Measurements from ENCODE around the gene CECR2.

CECR2 gene

DNA sequence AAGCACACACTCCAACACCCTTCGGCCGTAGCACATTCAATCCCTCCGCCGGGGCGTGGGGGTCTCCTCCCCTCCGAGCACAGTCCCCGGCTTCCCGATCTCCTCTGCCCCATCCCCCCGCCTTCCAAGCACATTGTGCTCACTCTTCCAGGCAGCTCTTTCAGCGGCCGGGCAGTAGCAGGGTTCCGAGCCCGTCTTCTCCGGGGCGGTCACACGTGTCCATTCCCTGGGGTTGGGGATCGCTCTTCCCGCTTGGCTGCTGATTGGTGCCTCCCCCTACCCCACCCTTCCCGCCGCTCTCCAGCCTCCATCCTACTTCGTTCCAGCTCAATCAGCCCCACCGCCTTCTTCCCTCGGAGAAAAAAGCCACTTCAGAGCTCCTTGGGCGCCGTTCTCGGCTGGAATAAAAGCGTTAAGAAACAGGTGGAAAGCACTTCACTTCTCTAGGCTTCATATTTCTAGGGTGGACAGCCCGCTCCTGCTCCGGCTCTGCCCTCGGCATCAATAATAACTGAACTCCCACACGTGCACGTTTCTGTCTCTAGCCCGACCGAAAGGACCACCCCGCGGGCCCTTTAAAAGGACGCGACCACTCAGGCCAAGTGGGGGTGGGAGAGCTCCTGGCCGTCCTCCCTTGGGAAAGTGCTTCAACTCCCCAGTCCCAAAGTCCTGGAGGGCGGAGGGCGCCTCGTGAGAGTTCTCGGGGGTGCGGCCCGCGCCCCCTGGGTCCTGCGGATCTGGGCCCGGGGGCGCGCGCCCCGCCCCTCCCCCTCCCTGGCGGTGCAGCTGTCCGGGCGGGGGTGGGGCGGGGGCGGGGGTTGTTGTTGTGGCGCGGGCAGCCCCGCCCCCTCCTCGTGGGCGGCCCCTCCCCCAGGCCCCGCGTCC, 464 bp upstream of the CECR2 start:
- DNase-seq: no peak

DNA sequence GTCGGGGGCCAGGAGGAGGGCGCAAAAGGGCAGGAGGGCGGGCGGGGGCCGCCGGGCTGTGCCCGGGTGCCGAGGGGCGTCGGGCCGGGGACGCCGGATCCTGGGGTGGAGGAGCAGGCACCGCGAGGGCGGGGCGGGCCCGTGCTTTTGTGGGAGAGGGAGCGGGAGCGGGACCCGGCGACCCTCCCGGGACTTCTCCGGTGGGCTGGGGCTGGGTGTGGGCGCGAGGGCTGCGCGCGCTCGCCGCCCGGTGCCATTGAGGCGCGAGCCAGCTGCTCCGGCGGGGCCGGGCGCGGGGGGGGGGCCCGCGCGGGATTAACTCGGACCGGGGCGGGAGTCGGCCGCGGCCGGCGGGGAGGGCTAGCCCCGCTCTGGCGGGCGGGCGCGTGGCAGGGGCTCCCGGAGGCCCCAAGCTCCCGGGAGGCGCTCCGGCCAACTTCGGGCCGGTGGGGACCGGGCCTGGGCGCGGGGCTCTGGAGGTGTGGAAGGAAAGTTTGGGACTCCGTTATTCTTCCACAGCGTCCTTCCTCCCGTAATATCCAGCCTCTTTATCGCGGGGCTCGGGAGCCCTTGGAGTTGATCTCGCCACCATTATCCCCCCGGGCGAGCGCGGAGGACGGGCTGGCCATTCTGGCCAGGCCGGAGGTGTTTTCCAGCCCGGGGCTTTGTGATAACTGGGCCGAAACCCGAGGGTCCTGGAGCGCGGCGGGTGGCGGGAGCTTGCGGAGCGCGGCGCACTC, 936 bp downstream of the CECR2 start:
- no peak for DNase-seq

DNA sequence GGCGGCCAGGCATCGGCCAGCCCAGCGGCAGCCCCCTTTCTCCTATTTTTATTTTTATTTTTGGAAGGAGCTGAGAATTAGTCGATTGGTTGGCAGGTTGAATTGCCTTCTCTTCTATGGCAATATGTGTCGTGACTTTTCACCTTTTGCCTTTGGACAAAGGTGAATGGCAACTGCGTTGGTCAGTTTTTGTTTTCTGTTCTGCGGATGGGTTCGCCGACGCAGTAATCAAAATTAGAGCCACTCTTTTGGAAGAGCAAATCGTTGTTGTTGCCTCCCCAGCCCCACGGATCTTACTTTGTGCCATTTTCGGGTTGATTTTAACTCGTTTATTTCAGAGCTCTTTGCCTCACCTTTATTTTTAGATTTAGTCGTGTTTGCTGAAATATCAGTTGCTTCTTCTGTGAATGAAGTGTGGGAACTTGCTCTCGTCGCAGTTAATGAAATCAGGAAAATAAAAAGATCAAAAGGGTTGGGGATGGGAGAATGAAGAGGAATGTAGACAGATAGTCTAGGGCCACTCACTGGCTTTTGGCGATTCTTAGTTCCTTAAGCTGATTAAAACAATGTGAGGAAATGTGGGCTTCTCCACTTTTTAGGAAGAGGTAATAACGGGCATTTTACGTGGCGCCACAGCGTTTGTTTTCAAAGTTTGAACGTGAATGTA, 1.6 kb downstream of the CECR2 start:
- no peak for DNase-seq

DNA sequence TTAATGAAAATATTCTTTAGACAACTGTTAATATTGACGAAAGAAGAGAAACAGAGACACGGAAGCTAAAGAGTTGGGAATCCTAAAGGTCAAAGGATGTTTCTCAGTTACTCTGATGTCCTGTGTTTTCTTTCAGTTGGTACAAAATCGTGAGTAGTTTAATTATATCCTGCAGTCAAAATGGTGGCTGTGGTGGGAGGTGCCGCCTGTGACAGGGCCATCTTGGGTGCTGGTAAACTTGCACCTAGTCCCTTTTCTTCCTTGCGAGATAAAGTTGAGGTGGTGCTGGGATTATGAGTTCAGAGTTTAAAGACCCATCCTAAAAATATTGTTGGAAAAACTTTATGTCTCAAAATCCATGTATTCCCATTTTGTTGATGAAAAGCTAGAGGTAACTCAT, 2.2 kb downstream of the CECR2 start:
- no peak for DNase-seq

DNA sequence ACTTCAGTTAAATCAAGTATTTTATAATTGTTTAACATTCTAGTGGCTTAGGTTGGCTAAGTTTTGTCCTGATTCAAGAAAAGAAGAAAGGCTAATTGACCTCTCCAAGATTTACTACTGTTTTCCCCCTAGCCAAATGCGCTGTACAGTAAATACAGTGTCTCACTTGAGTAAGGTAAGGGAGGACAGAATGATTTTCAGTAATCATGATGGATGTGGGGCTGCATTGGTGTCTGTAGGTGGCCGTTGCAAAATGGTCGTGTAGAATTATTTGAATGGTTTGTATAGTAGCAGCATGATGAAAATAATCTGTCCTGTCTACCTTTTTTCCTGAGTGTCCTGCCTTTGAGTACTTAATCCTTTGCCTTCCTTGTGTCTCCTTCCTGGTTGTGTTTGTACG, 4.6 kb downstream of the CECR2 start:
- no peak for DNase-seq

DNA sequence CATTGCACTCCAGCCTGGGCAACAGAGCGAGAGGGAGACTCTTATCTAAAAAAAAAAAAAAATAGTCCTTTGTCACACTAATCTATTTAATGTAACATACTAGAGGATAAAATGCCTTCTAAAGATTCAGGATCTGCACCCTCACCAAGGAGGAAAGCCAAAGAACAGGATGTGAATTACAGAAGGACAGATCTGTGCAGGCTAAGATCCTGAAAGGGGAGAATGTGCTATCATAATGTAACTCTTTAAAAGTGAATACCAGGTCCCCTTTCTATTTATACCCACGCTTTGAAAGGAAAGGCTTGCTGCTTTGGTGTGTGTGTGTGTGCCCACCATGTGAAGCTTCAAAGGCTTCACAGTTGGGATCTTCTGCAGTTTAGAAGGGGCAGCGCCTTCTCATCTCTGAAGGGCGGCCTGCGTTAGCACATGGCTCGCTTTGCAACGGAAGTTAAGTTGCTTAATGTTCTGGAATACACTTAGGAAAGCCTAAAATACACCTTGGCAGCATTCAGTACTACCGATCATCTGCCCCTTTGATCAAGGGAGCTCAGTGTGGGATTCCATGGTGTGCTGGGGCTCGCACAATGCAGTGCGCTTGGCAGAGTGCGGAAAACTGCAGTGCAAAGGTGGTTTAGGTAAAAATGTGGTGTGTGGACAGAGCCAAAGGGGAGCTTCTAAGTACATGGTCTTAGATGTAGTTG, 6.8 kb downstream of the CECR2 start:
- no peak for DNase-seq

DNA sequence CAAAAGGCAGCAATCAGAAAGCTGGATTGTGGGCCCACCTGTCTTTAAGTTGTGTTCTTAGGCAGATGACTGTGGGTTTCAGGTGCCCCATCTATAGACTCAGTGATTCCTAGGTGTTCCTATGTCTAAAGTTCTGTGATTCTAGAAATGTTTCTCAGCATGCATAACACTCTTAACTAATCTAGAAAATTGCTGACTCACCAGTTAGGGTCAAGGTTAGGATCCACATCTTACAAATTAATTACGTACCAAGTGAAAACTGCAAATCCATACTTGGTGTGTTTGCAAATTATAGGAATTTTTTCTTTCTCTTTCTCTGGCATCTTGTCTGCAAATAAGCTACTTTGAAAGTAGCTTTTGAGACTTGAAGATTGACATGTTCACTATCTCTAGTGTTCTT, 7.7 kb downstream of the CECR2 start:
- no peak for DNase-seq

DNA sequence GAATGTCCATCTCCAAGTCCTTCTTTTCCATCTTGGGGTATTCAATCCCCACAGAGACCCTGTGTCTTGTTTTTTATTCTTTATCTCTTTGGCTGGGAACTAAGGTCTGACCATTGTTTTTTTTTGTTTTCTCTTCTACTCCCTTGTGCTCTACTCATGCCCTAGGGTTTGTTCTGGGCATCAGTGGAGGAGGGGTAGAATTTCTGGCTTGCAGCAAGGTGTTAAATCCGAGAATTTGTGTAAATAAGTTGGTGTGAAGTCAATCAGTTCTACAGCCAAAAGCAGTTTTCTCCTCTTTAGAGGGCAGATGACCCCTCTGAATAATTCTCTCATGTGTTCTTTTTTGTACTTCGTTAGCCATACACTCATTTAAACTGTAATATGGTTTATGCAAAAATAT, 10.7 kb downstream of the CECR2 start:
- no peak for DNase-seq

DNA sequence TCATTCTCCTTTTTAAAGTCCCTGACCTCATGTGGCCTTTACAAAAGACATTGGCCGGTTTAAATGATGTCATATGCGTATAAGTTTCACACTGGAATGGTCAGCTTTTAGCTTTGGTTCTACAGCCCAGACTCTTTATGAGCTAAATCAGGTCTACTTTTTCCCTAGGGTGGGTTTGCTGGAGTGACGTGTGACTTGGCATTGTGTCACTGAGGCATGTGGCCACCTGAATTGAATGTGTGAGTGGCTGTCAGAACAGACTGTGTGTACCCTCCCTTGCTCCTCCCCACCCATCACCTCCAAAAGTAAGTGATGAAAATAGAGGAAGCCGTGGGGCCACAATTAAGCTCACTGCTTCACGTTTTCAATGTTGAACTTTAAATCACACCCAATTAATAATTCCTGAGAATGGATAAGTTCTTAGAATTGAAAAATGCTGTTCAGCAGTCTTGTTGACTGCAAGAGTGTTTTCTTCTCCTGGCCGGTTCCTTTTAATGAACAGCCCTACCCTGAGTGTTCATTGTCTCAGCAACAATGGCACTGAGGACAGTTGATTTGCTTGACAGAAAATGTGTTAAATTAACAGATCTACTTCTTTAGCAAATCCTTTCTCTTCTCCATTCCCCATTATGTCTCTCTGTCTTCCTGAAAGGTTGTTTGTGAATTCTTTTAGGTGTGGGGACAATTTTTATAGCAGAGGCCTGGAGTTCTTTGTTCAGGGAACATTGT, 11.3 kb downstream of the CECR2 start:
- DNase-seq: no peak

DNA sequence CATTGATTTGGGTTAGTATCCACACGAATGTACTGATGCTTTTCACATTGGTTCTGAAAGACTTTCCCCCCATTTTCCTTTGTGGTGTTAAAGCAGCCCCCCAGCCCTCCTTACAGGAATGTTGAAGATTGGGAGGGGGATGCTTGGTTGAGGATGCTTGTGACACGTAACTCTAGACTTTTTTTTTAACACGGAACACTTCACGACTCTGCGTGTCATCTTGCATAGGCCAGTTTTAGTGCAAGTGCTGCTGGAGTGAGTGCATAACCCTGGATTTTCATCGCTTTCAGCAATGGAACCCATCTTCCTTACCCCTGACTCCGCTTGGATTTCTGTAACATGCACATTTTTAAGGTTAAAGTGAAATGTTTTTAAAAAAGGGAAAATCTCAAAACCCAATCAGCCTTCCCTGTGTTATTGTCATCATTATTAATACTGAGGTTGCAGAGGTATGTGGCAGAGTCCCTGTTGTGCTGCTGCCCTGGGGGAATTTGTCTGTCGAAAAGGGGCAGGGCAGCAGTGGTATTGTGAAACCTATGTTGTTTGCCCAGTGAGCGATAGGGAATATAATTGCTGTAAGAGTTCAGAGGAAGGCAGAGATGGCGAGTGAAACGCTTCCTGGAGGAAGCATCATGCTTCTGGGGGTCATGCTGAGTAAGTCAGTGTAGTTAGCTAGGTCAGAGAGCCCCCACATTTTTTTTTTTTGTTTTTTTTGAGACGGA, 12.1 kb downstream of the CECR2 start:
- no peak for DNase-seq

DNA sequence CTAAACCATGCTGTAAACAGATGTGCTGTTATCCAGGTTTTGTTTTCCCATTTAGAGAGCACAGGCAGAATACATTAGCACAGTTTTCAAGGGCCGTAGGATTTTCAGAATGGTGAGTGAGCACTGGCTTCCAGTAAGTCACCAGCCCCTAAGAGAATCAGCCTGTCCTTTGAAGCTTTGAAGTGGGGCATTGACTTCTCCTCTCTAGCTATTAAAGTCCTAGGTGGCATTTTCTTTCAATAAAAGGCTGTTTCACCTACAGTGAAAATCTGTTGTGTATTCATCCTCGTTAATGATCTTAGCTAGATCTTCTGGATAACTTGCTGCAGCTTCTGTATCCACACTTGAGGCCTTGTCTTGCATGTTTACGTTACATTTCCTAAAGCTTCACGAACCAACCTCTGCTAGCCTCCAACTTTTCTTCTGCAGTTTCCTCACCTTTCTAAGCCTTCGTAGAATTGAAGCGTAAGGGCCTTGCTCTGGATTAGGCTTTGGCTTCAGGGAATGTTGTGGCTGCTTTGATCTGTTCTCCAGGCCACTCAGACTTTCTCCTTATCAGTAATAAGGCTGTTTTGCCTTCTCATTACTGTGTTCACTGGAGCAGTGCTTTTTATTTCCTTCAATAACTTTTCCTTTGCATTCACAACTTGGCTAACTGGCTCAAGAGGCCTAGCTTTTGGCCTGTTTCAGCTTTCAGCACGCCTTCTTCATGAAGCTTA, 15.5 kb downstream of the CECR2 start:
- DNase-seq: no peak

DNA sequence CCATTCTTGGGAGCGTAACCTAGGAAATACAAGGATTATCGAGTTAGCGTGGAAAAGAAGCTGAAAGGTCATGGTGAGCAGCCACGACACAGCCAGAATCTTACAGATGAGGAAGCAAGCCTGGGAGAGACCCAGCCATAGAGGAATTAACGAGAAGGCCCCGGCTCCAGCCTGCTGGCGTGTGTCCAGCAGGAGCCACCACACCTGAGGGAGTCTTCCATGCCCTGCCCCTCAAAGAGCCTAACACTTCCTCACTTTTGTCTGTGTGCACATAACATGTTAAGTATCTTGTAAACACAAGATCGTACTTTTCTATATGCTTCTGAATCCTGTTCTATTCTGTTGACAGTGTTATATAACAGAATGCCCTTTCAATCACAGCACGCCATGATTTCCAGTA, 18.1 kb downstream of the CECR2 start:
- no peak for DNase-seq

DNA sequence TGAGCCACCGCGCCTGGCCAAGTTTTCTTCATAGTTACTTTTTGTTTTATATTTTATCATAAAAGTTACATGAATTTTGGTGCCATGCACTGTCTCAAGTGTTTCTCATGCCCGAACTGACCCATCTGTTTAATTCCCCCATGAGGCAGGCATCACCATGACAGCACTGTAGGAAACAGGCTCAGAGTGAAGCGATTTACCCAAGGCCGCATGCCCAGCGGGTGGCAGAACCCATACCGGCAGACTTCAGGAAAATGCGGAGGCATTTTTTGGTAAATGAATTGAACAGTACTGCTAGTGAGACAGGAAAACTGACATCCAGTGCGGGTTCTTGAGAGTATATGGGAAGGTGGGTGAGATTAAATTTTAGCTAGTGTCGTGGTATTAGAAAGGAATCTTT, 19.0 kb downstream of the CECR2 start:
- no peak for DNase-seq

DNA sequence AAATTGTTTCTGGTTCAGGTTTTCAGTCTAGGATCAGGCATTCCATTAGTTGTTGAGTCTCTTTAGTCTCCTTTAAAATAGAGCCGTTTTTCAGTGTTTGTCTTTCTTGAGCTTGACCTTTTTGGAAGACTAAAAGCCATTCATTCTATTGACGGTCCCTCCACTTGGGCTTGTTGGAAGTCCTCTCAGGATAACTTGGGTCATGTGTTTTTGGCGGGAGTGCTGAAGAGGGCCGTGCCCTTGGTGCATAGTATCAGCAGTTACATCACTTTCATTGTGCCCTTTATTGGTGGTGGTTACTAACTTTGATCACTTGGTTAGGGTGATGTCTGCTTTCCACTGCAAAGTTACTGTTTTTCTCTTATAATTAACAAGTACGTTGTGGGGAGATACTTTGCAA, 20.8 kb downstream of the CECR2 start:
- no peak for DNase-seq

DNA sequence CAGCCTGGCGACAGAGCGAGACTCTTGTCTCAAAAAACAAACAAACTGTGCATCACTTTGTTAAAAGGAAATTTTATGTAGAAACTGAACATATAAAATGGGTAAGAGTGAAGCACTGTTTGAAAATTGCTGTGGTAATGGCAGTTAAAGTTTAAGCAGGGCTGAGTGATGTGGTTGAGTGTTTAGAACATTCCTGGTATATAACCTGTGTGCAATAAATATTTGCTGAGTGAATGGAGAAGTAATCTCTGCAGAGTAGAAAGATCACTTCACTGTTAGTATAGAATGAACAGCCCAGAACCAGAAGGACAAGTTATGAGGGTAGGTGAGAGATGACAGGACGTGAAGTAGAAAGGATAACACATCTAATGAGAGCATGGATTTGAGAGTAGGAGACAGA, 27.3 kb downstream of the CECR2 start:
- no peak for DNase-seq

DNA sequence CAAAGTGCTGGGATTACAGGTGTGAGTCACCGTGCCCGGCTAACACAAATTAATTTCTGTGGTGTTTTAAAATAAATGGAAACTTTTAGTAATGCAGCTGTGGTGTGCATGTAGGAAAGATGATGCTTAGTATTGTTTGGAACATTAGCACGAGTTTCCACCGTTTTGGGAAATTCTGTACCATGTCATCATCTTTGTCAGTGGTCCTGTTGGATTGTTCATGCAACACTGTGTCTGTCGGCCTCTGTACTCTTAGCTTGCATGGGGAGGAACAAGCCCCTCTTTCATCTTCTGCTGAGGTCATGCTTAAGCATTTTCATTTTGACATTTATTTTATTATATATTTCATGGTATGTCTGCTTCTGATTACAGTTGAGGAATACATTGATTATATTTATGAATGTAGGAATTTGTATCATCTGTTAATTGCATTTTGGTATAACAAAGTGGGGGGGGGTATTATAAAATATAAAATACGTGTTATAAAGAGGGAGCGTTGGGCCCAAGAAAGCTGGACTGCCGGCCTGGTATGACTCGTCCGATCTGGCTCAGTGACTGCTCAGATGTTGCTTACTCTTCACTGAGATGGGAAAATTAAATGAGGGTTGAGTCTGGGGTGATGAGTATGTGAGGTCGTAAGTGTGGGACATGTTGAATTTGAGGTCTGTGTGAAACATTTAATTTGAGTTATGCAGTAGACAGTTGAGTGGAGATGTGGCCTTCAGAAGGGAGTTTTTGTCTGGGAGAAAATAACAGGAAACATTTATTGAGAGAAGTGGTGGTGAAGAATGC, 28.7 kb downstream of the CECR2 start:
- DNase-seq: no peak

DNA sequence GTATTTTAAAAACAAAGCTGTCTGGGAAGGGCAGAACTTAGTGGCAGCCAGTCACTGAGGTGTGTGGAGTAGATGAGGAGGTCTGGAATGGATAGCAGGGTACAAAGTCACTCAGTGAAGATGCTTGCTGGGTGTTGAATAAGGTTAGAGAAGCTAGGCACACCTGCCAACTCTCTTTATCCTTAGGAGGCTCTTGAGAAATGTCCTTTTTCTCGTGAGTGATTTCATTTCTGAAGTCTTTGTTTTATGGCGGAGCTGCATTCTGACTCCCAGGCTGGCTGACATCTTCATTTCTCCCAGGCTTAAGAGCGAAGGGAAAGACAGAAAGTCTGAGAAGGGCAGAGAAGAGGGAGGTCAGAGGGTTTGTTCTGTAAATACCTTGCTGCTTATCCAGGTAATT, 31.0 kb downstream of the CECR2 start:
- DNase-seq: no peak

DNA sequence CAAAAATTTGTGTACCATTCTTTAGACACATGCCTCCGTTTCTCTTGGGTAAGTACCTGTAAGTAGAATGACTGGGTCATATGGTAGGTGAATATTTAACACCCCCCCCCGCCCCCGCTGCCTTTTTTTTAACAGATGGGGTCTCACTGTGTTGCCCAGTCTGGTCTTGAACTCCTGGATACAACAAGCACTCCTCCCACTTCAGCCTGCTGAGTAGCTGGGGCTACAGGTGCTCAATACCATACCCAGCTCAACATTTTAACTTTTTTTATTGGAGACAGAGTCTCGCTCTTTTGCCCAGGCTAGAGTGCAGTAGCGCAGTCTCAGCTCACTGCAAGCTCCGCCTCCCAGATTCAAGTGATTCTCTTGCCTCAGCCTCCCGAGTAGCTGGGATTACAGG, 32.5 kb downstream of the CECR2 start:
- no peak for DNase-seq

DNA sequence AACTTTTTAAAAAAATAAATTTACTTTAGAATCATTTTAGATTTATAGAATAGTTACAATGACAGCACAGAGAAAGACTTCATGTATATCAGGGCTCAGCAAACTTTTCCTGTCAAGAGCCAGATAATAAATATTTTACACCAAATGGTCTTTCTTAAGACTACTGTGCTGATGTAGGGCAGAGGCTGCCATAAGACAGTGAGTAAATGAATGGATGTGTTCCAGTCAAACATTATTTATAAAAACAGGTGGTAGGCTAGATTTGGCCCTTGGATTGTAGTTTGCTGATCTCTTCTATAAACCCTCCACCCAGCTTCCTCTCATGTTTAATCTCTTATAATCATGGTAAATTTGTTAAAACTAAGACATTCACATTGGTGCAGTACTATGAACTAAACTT, 33.0 kb downstream of the CECR2 start:
- no peak for DNase-seq

DNA sequence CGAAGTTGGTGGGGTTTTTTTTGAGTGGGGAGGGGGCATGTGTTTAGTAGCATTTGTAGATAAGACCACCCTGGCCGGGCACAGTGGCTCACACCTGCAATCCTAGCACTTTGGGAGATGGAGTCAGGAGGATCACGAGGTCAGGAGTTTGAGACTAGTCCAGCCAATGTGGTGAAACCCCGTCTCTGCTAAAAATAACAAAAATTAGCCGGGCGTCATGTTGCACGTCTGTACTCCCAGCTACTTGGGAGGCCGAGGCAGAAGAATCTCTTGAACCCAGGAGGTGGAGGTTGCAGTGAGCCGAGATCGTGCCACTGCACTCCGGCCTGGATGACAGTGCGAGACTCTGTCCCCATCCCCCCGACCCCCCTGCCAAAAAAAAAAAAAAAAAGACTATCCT, 34.6 kb downstream of the CECR2 start:
- no peak for DNase-seq
